PC-3 (cell line): ENCODE measurements around the gene LIPF.

Experiments
- EZH2 ChIP-seq: fragments of 300-600 bp; sonication (generic); IDR thresholded peaks from one replicate; pipeline ENCODE4 v1.6.1; 2017; ENCODE audit warnings: antibody characterized with exemption, mild to moderate bottlenecking, low read length; ENCODE audit not compliant: unreplicated experiment
- EZH2phosphoT487 ChIP-seq: fragments of 300-600 bp; sonication (generic); IDR thresholded peaks from 2 replicates; pipeline ENCODE4 v1.6.1; 2018; ENCODE audit warnings: mild to moderate bottlenecking, antibody characterized with exemption, low read length, borderline replicate concordance
- TF ChIP-seq, protein P1 (sequence below): fragments of 300-600 bp; sonication (generic); conservative IDR thresholded peaks from 2 replicates; pipeline ENCODE4 v1.5.1; 2017; ENCODE audit warnings: antibody characterized with exemption, low read depth, mild to moderate bottlenecking, low read length

DNA sequence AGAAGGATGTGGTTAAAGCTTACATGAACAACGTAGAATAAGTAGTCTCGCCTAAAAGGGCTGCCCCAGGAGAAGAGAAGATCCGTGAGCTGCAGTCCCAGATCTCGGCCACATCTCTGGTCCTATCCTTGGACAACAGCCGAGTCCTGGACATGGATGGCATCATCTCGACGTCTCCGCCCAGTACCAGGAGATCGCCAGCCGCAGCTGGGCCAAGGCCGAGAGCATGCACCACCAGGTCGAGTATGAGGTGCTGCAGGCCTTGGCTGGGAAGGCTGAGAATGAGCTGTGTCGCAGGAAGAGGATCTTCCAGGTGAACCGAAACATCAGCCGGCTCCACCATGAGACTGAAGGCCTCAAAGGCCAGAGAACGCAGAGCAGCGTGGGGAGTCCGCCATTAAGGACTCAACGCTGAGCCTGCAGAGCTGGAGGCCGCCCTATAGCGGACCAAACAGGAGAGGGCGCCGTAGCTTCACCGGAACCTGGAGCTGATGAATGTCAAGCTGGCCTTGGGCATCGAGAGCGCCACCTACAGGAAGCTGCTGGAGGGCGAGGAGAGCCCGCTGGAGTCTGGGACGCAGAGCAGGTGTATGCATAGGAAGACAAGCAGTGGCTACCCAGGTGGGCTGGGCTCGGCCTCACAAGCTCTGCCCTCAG lies 64.0 kb downstream of the LIPF start:
- TF ChIP-seq, protein P1, sequence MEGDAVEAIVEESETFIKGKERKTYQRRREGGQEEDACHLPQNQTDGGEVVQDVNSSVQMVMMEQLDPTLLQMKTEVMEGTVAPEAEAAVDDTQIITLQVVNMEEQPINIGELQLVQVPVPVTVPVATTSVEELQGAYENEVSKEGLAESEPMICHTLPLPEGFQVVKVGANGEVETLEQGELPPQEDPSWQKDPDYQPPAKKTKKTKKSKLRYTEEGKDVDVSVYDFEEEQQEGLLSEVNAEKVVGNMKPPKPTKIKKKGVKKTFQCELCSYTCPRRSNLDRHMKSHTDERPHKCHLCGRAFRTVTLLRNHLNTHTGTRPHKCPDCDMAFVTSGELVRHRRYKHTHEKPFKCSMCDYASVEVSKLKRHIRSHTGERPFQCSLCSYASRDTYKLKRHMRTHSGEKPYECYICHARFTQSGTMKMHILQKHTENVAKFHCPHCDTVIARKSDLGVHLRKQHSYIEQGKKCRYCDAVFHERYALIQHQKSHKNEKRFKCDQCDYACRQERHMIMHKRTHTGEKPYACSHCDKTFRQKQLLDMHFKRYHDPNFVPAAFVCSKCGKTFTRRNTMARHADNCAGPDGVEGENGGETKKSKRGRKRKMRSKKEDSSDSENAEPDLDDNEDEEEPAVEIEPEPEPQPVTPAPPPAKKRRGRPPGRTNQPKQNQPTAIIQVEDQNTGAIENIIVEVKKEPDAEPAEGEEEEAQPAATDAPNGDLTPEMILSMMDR: no peak
- no peak for TF ChIP-seq EZH2
- no peak for TF ChIP-seq EZH2phosphoT487
